ENCODE measurements around the gene ERC1. TPM values are rescaled to one million over a fixed set of nuclear protein-coding genes. Genes with fewer than 3 reads are reported as not detected.

The ERC1 gene
- total and polyA plus RNA-seq, 2 donors (not counting 3 experiments of a cell fraction or from before 2014, with no cell fraction given) = 11.7 to 66.1 TPM

DNA sequence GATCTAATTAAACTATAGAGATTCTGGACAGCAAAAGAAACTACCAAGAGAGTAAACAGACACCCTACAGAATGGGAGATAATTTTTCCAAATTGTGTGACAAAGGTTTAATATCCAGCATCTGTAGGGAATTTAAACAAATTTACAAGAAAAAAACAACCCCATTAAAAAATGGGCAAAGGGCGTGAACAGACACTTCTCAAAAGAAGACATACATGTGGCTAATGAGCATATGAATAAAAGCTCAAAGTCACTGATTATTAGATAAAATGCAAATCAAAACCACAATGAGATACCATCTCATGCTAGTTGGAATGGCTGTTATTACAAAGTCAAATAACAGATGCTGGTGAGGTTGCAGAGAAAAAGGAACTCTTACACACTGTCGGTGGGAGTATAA, 309.4 kb downstream of the ERC1 start:
- H3K27me3 ChIP-seq (ENCODE audit: control insufficient read depth in 2 of 2, insufficient read depth in 2 of 2, low read length in 2 of 2) = no peaks in the 10 kb centered on the region
- H3K4me3 ChIP-seq (replicated peaks in 1 of 3; ENCODE audit: insufficient read depth in 1 of 3, low read depth in 1 of 3, low read length in 3 of 3) = no peak overlapping the region
- no TSS peak for BruUV-seq (replicated peaks)
- H3K4me1 ChIP-seq (ENCODE audit: control insufficient read depth, extremely low read depth, insufficient read depth, low read length) = no peaks in the 10 kb centered on the region
- H3K9me3 ChIP-seq (replicated peaks; ENCODE audit: control insufficient read depth, insufficient read depth, low read length) = no peaks in the 10 kb centered on the region
- H3K36me3 ChIP-seq (ENCODE audit: control insufficient read depth in 2 of 2, extremely low read depth in 1 of 2, insufficient read depth in 2 of 2, low read length in 2 of 2) = no peaks in the 10 kb centered on the region
- FAIRE-seq (no peak), DNase-seq (ENCODE audit: low read depth, low spot score) (no peak)
- no peaks in the 10 kb centered on the region for H3K9me1 ChIP-seq (replicated peaks; ENCODE audit: control insufficient read depth, extremely low read depth, insufficient read depth, low read length)
- ChIA-PET POLR2A (no interaction called here), CTCF (interaction anchor here (0.8 to 1.6 kb wide), 4 partner anchors 9 to 283 kb away, joined by 3 to 4 read pairs (median 4); no protein-coding TSS in a partner anchor)
- no peak overlapping the region for H2AFZ ChIP-seq (ENCODE audit: low read depth, low read length)
- H3K27ac ChIP-seq (ENCODE audit: insufficient read depth, low read depth, low read length) = no peak overlapping the region
- H4K20me1 ChIP-seq (replicated peaks; ENCODE audit: control insufficient read depth, extremely low read depth, insufficient read depth, low read length) = no peaks in the 10 kb centered on the region
- dilution Hi-C loops (cut with MboI; ENCODE audit: extremely low pct_ligation_motif_present, low sequenced_read_pairs) = no loop called here
- TF ChIP-seq, protein P1, sequence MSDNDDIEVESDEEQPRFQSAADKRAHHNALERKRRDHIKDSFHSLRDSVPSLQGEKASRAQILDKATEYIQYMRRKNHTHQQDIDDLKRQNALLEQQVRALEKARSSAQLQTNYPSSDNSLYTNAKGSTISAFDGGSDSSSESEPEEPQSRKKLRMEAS (IDR thresholded peaks at IDR 0.05; ENCODE audit: insufficient read depth, insufficient read length) = no peak
- TF ChIP-seq JUN (IDR thresholded peaks at IDR 0.05; ENCODE audit: borderline replicate concordance, insufficient read depth, insufficient read length, low read depth) (no peak), POLR2AphosphoS5 (IDR thresholded peaks at IDR 0.05; ENCODE audit: insufficient read depth, low read depth, low read length) (no peak), GATA2 (IDR thresholded peaks at IDR 0.05; ENCODE audit: insufficient read depth, insufficient read length, low read depth, low read length) (no peak), POLR2A (IDR thresholded peaks at IDR 0.05; ENCODE audit: low read depth, low read length) (no peak), FOS (IDR thresholded peaks at IDR 0.05; ENCODE audit: borderline replicate concordance, insufficient read depth, low read length) (no peak), EZH2 (IDR thresholded peaks at IDR 0.05; ENCODE audit: borderline replicate concordance, low read depth, low read length, severe bottlenecking) (no peak), MYC (IDR thresholded peaks at IDR 0.05; ENCODE audit: low read depth, low read length) (no peak)
- TF ChIP-seq, protein P2, sequence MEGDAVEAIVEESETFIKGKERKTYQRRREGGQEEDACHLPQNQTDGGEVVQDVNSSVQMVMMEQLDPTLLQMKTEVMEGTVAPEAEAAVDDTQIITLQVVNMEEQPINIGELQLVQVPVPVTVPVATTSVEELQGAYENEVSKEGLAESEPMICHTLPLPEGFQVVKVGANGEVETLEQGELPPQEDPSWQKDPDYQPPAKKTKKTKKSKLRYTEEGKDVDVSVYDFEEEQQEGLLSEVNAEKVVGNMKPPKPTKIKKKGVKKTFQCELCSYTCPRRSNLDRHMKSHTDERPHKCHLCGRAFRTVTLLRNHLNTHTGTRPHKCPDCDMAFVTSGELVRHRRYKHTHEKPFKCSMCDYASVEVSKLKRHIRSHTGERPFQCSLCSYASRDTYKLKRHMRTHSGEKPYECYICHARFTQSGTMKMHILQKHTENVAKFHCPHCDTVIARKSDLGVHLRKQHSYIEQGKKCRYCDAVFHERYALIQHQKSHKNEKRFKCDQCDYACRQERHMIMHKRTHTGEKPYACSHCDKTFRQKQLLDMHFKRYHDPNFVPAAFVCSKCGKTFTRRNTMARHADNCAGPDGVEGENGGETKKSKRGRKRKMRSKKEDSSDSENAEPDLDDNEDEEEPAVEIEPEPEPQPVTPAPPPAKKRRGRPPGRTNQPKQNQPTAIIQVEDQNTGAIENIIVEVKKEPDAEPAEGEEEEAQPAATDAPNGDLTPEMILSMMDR (IDR thresholded peaks at IDR 0.05; ENCODE audit: extremely low read depth in 1 of 2, insufficient read depth in 1 of 2, low read depth in 1 of 2, low read length in 2 of 2) = no peak
- no peak overlapping the region for H3K9ac ChIP-seq (replicated peaks; ENCODE audit: extremely low read depth, insufficient read depth, low read length)
- H3K79me2 ChIP-seq (ENCODE audit: control insufficient read depth, insufficient read depth, low read length) = no peaks in the 10 kb centered on the region
- H3K4me2 ChIP-seq (ENCODE audit: insufficient read depth, low read length) = no peak overlapping the region
- intact Hi-C loops (cut with micrococcal nuclease) = no loop called here
